ENCODE measurements around the gene ADD2. TPM values are rescaled to one million over a fixed set of nuclear protein-coding genes. Genes with fewer than 3 reads are reported as not detected.
A peak's percentile ranks its signal among the peaks of the same experiment; 100 is the strongest.

Gene ADD2
- total RNA-seq, 1 experiment from 2014 or later: 124 TPM

GRCh38 chr2:70738159-70738558, 29.8 kb downstream of the ADD2 start:
- no peak overlapping the region for H2AFZ ChIP-seq (ENCODE audit: low read length)
- no peak overlapping the region for H2AK5ac ChIP-seq (ENCODE audit: insufficient read length, low read length)
- H3K4me1 Mint-ChIP-seq: peaks cover 50 to 58% of the 10 kb centered on the region in 2 experiments
- DNase-seq: no peak
- TF ChIP-seq CTCF (conservative IDR thresholded peaks at IDR 0.05): no peak
- H3K27ac Mint-ChIP-seq: peak overlapping the region in 2 of 3 experiments; percentile 28 to 73; a peak in 2 of 7 replicates
- no peak overlapping the region for H2BK15ac ChIP-seq (ENCODE audit: low read depth, low read length)
- H3K27me3 Mint-ChIP-seq (ENCODE audit: low read depth): no peaks in the 10 kb centered on the region
- no peak overlapping the region for H3K18ac ChIP-seq (ENCODE audit: insufficient read length, low read depth, low read length)
- no peaks in the 10 kb centered on the region for H4K20me1 ChIP-seq (ENCODE audit: control insufficient read depth, insufficient read depth, insufficient read length)
- H3K4me1 ChIP-seq (ENCODE audit: insufficient read depth, low read length): peaks cover 17% of the 10 kb centered on the region; the same call in 1 of the 2 replicates
- peaks cover 5% of the 10 kb centered on the region for H3K79me1 ChIP-seq (ENCODE audit: insufficient read depth, low read depth, low read length, poor library complexity, severe bottlenecking)
- H2BK20ac ChIP-seq (ENCODE audit: low read depth, low read length, poor library complexity, severe bottlenecking): no peak overlapping the region
- no peak overlapping the region for H3K56ac ChIP-seq (ENCODE audit: insufficient read length, low read depth, low read length)
- no peaks in the 10 kb centered on the region for H3K27me3 ChIP-seq (ENCODE audit: insufficient read depth, low read length)
- H4K5ac ChIP-seq (ENCODE audit: insufficient read length, low read depth, low read length): no peak overlapping the region
- H3K4me2 ChIP-seq (ENCODE audit: insufficient read depth, insufficient read length, low read length): no peak overlapping the region
- no peaks in the 10 kb centered on the region; a peak in 1 of 5 replicates for H3K9me3 Mint-ChIP-seq
- H3T11ph ChIP-seq (ENCODE audit: low read length): no peak overlapping the region
- peaks cover 2 to 4% (median 3%) of the 10 kb centered on the region in 3 experiments; a peak in 4 of 7 replicates for H3K36me3 Mint-ChIP-seq (ENCODE audit: insufficient read depth in 1 of 3, low read depth in 3 of 3)
- no peak overlapping the region for H3K9ac ChIP-seq (ENCODE audit: extremely low read depth, insufficient read length, low read length)
- no peak overlapping the region for H2BK120ac ChIP-seq (ENCODE audit: low read depth, low read length, poor library complexity, severe bottlenecking)
- H3K4me3 Mint-ChIP-seq: no peak overlapping the region
- no peak overlapping the region for H3K27ac ChIP-seq (ENCODE audit: insufficient read length, low read depth, low read length)
- H3K23me2 ChIP-seq (ENCODE audit: insufficient read length, low read depth, low read length, poor library complexity, severe bottlenecking): peaks cover 3% of the 10 kb centered on the region
- H3K14ac ChIP-seq (ENCODE audit: insufficient read depth, low read length): no peak overlapping the region; the same call in 1 of the 2 replicates
- no peak overlapping the region for H2BK5ac ChIP-seq (ENCODE audit: insufficient read length, low read length)
- H3K4ac ChIP-seq (ENCODE audit: low read depth, low read length): no peak overlapping the region
- H3K9me3 ChIP-seq (ENCODE audit: control insufficient read depth, low read depth, low read length): no peaks in the 10 kb centered on the region
- no CpG with 5 or more reads among the region's 2 CpGs for WGBS (ENCODE audit: extremely low coverage, insufficient read length, low lambda C conversion rate)
- H3K79me2 ChIP-seq (ENCODE audit: insufficient read depth, low read length): peaks cover 40% of the 10 kb centered on the region; the same call in 1 of the 2 replicates
- H4K8ac ChIP-seq (replicated peaks; ENCODE audit: insufficient read length, low read depth, low read length): no peak overlapping the region
- H2BK12ac ChIP-seq (ENCODE audit: insufficient read length, low read depth, low read length): no peak overlapping the region
- H4K91ac ChIP-seq (ENCODE audit: insufficient read length, low read depth, low read length): no peak overlapping the region
- H3K23ac ChIP-seq (ENCODE audit: insufficient read length, low read depth, low read length): no peak overlapping the region

Measured in H9 (cell line).